Liver (tissue), 9 donors: ENCODE data around the gene ZNF607. TPM values are rescaled to one million over a fixed set of nuclear protein-coding genes. Genes with fewer than 3 reads are reported as not detected.
"Not testable (repeated sequence)": the region's sequence is repeated elsewhere in the genome, so short reads cannot be mapped to it uniquely, and the experiment has no call there.

ENCODE experiments used
- DNase-seq: peaks from one replicate; pipeline ENCODE4 v3.0.0-alpha.2; 2017; ENCODE audit warnings: low spot score
- H3K27ac ChIP-seq, 2 donors: one replicate each; pipeline ENCODE4 v1.7.0; 2013; ENCODE audit warnings: inconsistent platforms in 2 of 2, low read length in 2 of 2, control low read depth in 1 of 2, low read depth in 1 of 2, mild to moderate bottlenecking in 1 of 2
- H3K27me3 ChIP-seq, 4 donors: one replicate each; pipeline versions ENCODE4 v1.6.1 to v1.7.0; 2013; ENCODE audit warnings: low read length in 3 of 4, inconsistent platforms in 1 of 4, mild to moderate bottlenecking in 1 of 4, moderate library complexity in 1 of 4; ENCODE audit not compliant: control insufficient read depth in 4 of 4, insufficient read depth in 4 of 4
- H3K36me3 ChIP-seq, 4 donors: one replicate each; pipeline versions ENCODE4 v1.6.1 to v1.7.0; 2013; ENCODE audit warnings: low read length in 3 of 4, mild to moderate bottlenecking in 3 of 4, low read depth in 1 of 4, moderate library complexity in 1 of 4; ENCODE audit not compliant: control insufficient read depth in 4 of 4, insufficient read depth in 3 of 4
- H3K4me1 ChIP-seq, 4 donors: one replicate each; pipeline versions ENCODE4 v1.6.1 to v1.7.0; 2013; ENCODE audit warnings: low read length in 3 of 4, mild to moderate bottlenecking in 3 of 4, moderate library complexity in 1 of 4; ENCODE audit not compliant: control insufficient read depth in 4 of 4, insufficient read depth in 4 of 4
- H3K4me3 ChIP-seq, 3 donors: one replicate each; pipeline versions ENCODE4 v1.6.1 to v1.7.0; 2013; ENCODE audit warnings: low read length in 3 of 3, control low read depth in 1 of 3, low read depth in 1 of 3, mild to moderate bottlenecking in 1 of 3
- H3K9ac ChIP-seq, 2 donors: one replicate each; pipeline ENCODE4 v1.7.0; 2013; ENCODE audit warnings: low read length in 2 of 2, mild to moderate bottlenecking in 2 of 2, moderate library complexity in 2 of 2, control low read depth in 1 of 2, low read depth in 1 of 2
- H3K9me3 ChIP-seq, 4 donors: one replicate each; pipeline versions ENCODE4 v1.6.1 to v1.7.0; 2013; ENCODE audit warnings: low read length in 3 of 4; ENCODE audit not compliant: control insufficient read depth in 4 of 4
- EGR1 ChIP-seq, 2 donors: IDR thresholded peaks; 2 replicates each; pipeline ENCODE4 v1.6.1; 2016 to 2018; ENCODE audit warnings: antibody characterized with exemption in 2 of 2, low read depth in 2 of 2
- GABPA ChIP-seq, 2 donors: IDR thresholded peaks in 1 of 2; conservative IDR thresholded peaks in 1 of 2; 2 replicates each; pipeline ENCODE4 v1.6.1; 2016; ENCODE audit warnings: antibody characterized with exemption in 2 of 2, mild to moderate bottlenecking in 1 of 2, moderate library complexity in 1 of 2
- HNF4A ChIP-seq, 2 donors: conservative IDR thresholded peaks; 2 replicates each; pipeline ENCODE4 v1.6.1; 2016; ENCODE audit warnings: antibody characterized with exemption in 2 of 2, mild to moderate bottlenecking in 2 of 2
- NR2F2 ChIP-seq: IDR thresholded peaks from 2 replicates; pipeline ENCODE4 v1.6.1; 2016; ENCODE audit warnings: antibody characterized with exemption
- RAD21 ChIP-seq, 2 donors: IDR thresholded peaks; 2 replicates each; pipeline ENCODE4 v1.6.1; 2016; ENCODE audit warnings: antibody characterized with exemption in 2 of 2, mild to moderate bottlenecking in 2 of 2
- TAF1 ChIP-seq: conservative IDR thresholded peaks from 2 replicates; pipeline ENCODE4 v1.6.1; 2016; ENCODE audit warnings: antibody characterized with exemption, mild to moderate bottlenecking
- WGBS: extraction: QIAGEN DNeasy Blood & Tissue Kit; methylation state at CpG from one replicate; pipeline ENCODE4 v1.1.7; 2013; 5-methylcytosine and 5-hydroxymethylcytosine counted together
- polyA plus RNA-seq, 2 donors: library from polyadenylated mRNA; stranded (reverse) in 1 of 2; unstranded in 1 of 2; fragments of 200-250 nt in 1 of 2; fragments of >200 nt in 1 of 2; fragmentation: Nextera tagmentation in 1 of 2; extraction: Ambion mirVana in 1 of 2; gene quantifications; one replicate each; pipeline versions ENCODE4 v1.2.1 to v1.2.3, GENCODE V29; 2013 to 2015
- total RNA-seq, 2 donors: library from RNA; depleted of rRNA; stranded (reverse); fragments of >200 nt; gene quantifications; one replicate each; pipeline ENCODE4 v1.2.3, GENCODE V29; 2014
- TF ChIP-seq, protein P1 (sequence below): fragments of 150-350 bp; IDR thresholded peaks from 2 replicates; pipeline ENCODE4 v1.5.1; 2017; ENCODE audit warnings: improper control_type of control experiment, low read depth, low read length; ENCODE audit not compliant: missing input control
- TF ChIP-seq, protein P2 (sequence below): IDR thresholded peaks from 2 replicates; pipeline ENCODE4 v1.6.1; 2016; ENCODE audit warnings: antibody characterized with exemption
- TF ChIP-seq, protein P3 (sequence below): IDR thresholded peaks from 2 replicates; pipeline ENCODE4 v1.6.1; 2016; ENCODE audit warnings: antibody characterized with exemption
- TF ChIP-seq, protein P4 (sequence below): IDR thresholded peaks from 2 replicates; pipeline ENCODE4 v1.6.1; 2016; ENCODE audit warnings: antibody characterized with exemption, mild to moderate bottlenecking
- donor health status: healthy.
- donor health status: healthy.
- donor health status: healthy.
- donor health status: healthy.
- donor health status: healthy.

The ZNF607 gene
- 1 to 10 TPM in 1 of 2 donors, under 1 TPM in 1; 0.84 to 2.6 TPM for total RNA-seq
- polyA plus RNA-seq = under 1 TPM; 0.22 to 0.28 TPM

DNA sequence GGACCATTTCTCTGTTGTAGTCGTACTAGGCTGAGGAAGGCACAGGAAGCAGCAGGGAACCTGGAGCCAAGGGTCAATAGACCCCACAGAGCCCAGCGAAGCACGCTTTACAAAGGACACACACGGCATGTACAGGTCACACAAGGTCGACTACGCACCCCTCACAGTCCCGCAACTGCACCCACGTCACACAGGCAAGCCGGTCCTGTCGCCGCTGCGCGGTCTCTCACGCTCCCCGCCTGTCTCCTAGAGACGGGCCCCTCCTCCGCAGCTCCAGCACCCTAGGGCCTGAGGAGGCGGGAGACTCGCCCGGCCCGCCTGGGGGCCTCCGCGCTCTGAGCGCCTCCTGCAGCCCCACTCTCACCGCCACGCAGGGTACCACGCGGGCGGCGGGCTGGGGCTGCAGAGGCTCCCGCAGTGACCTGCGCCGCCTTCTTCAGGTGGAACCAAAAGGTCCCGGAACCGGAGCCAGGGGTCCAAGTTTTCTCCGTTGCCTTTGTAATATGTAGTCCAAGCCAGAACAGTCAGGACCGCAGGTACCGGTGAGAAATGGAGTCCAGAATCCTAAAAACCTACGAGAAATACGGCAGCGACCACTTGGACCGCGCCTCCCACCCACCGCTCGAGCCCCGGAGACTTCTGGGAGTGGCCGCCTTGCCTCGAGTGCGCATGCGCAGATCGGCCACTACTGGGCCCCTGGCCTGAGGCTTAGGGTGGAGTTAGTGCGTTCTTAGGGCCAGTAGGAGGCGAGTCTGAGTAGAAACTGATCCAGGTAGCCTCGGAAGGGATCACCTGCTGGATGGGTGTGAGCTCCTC is at the start of gene ZNF607:
ZNF607 (minus strand) TSS at position 651 of the 816 bp plus-strand sequence. CDS start 8,143 bp downstream, outside the sequence.
- peak within 1 kb of the TSS; percentile 70 to 75 (median 73) for H3K4me3 ChIP-seq
- H3K9me3 ChIP-seq = peaks cover 10 to 24% (median 16%) of the 10 kb centered on the region in 4 donors
- peak within 1 kb of the TSS; percentile 48 to 54 for H3K27ac ChIP-seq
- H3K9ac ChIP-seq = peak within 1 kb of the TSS in 1 of 2 donors; percentile 36
- TF ChIP-seq GABPA (IDR thresholded peaks at IDR 0.05 in 1 of 2, conservative IDR thresholded peaks at IDR 0.05 in 1 of 2) = peak in 1 of 2 donors; percentile 12
- TF ChIP-seq, protein P1, sequence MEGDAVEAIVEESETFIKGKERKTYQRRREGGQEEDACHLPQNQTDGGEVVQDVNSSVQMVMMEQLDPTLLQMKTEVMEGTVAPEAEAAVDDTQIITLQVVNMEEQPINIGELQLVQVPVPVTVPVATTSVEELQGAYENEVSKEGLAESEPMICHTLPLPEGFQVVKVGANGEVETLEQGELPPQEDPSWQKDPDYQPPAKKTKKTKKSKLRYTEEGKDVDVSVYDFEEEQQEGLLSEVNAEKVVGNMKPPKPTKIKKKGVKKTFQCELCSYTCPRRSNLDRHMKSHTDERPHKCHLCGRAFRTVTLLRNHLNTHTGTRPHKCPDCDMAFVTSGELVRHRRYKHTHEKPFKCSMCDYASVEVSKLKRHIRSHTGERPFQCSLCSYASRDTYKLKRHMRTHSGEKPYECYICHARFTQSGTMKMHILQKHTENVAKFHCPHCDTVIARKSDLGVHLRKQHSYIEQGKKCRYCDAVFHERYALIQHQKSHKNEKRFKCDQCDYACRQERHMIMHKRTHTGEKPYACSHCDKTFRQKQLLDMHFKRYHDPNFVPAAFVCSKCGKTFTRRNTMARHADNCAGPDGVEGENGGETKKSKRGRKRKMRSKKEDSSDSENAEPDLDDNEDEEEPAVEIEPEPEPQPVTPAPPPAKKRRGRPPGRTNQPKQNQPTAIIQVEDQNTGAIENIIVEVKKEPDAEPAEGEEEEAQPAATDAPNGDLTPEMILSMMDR = peak; percentile 30
- TF ChIP-seq RAD21 (IDR thresholded peaks at IDR 0.05) = peak in 1 of 2 donors; percentile 24
- TF ChIP-seq EGR1 (IDR thresholded peaks at IDR 0.05; ENCODE audit: low read depth in 2 of 2) = no peak
- TF ChIP-seq HNF4A (conservative IDR thresholded peaks at IDR 0.05) = no peak
- peak; percentile 90 for DNase-seq
- WGBS = 2% methylated on average over 54 of the region's 54 CpGs
- no peaks in the 10 kb centered on the region for H3K36me3 ChIP-seq
- no peaks in the 10 kb centered on the region for H3K27me3 ChIP-seq
- H3K4me1 ChIP-seq = no peaks in the 10 kb centered on the region

DNA sequence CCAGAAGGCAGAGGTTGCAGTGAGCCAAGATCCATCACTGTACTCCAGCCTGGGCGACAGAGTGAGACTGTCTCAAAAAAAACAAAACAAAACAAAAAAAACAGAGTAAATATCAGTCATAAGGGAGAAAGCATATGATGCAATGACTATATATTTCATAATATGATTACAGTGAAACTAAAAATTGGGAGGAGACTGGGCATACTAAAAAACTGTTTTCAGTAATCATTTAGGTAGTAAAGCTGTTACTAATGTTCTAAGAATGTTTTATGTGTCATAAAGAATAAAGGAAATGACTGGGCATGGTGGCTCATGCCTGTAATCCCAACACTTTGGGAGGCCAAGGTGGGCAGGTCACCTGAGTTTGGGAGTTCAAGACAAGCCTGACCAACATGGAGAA is 43.9 kb upstream of the ZNF607 start:
- Histone ChIP-seq H3K36me3 (peaks cover 4 to 51% (median 31%) of the 10 kb centered on the region in 4 donors), H3K9me3 (peaks cover 8 to 22% (median 13%) of the 10 kb centered on the region in 4 donors), H3K9ac (no peak overlapping the region), H3K4me3 (no peak overlapping the region), H3K4me1 (no peaks in the 10 kb centered on the region), H3K27me3 (no peaks in the 10 kb centered on the region), H3K27ac (no peak overlapping the region)
- TF ChIP-seq, protein P2, sequence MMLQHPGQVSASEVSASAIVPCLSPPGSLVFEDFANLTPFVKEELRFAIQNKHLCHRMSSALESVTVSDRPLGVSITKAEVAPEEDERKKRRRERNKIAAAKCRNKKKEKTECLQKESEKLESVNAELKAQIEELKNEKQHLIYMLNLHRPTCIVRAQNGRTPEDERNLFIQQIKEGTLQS = no peak
- TF ChIP-seq GABPA (IDR thresholded peaks at IDR 0.05 in 1 of 2, conservative IDR thresholded peaks at IDR 0.05 in 1 of 2) (no peak), EGR1 (IDR thresholded peaks at IDR 0.05; ENCODE audit: low read depth in 2 of 2) (no peak), TAF1 (no peak), HNF4A (conservative IDR thresholded peaks at IDR 0.05) (no peak), NR2F2 (no peak)
- TF ChIP-seq, protein P3, sequence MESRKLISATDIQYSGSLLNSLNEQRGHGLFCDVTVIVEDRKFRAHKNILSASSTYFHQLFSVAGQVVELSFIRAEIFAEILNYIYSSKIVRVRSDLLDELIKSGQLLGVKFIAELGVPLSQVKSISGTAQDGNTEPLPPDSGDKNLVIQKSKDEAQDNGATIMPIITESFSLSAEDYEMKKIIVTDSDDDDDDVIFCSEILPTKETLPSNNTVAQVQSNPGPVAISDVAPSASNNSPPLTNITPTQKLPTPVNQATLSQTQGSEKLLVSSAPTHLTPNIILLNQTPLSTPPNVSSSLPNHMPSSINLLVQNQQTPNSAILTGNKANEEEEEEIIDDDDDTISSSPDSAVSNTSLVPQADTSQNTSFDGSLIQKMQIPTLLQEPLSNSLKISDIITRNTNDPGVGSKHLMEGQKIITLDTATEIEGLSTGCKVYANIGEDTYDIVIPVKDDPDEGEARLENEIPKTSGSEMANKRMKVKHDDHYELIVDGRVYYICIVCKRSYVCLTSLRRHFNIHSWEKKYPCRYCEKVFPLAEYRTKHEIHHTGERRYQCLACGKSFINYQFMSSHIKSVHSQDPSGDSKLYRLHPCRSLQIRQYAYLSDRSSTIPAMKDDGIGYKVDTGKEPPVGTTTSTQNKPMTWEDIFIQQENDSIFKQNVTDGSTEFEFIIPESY = no peak
- TF ChIP-seq, protein P4, sequence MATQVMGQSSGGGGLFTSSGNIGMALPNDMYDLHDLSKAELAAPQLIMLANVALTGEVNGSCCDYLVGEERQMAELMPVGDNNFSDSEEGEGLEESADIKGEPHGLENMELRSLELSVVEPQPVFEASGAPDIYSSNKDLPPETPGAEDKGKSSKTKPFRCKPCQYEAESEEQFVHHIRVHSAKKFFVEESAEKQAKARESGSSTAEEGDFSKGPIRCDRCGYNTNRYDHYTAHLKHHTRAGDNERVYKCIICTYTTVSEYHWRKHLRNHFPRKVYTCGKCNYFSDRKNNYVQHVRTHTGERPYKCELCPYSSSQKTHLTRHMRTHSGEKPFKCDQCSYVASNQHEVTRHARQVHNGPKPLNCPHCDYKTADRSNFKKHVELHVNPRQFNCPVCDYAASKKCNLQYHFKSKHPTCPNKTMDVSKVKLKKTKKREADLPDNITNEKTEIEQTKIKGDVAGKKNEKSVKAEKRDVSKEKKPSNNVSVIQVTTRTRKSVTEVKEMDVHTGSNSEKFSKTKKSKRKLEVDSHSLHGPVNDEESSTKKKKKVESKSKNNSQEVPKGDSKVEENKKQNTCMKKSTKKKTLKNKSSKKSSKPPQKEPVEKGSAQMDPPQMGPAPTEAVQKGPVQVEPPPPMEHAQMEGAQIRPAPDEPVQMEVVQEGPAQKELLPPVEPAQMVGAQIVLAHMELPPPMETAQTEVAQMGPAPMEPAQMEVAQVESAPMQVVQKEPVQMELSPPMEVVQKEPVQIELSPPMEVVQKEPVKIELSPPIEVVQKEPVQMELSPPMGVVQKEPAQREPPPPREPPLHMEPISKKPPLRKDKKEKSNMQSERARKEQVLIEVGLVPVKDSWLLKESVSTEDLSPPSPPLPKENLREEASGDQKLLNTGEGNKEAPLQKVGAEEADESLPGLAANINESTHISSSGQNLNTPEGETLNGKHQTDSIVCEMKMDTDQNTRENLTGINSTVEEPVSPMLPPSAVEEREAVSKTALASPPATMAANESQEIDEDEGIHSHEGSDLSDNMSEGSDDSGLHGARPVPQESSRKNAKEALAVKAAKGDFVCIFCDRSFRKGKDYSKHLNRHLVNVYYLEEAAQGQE = no peak
- WGBS = 100% methylated on average over 1 of the region's 1 CpG
- no peak for DNase-seq

DNA sequence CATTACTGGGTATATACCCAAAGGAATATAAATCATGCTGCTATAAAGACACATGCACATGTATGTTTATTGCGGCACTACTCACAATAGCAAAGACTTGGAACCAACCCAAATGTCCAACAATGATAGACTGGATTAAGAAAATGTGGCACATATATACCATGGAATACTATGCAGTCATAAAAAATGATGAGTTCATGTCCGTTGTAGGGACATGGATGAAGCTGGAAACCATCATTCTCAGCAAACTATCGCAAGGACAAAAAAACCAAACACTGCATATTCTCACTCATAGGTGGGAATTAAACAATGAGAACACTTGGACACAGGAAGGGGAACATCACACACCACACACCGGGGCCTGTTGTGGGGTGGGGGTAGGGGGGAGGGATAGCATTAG is 38.1 kb upstream of the ZNF607 start:
- not testable (repeated sequence) for H3K4me3 ChIP-seq, H3K4me1 ChIP-seq, H3K27ac ChIP-seq, DNase-seq, H3K27me3 ChIP-seq, H3K9ac ChIP-seq
- peaks cover 6 to 17% (median 12%) of the 10 kb centered on the region in 4 donors for H3K9me3 ChIP-seq
- WGBS = 97% methylated on average over 4 of the region's 4 CpGs
- peaks cover 7 to 35% (median 21%) of the 10 kb centered on the region in 4 donors for H3K36me3 ChIP-seq
